ENCODE results near the gene PNPLA5.

- TF ChIP-seq EZH2 (IDR thresholded peaks at IDR 0.05; ENCODE audit: borderline replicate concordance, low read depth, low read length, severe bottlenecking) = no peak
- TF ChIP-seq, protein P1, sequence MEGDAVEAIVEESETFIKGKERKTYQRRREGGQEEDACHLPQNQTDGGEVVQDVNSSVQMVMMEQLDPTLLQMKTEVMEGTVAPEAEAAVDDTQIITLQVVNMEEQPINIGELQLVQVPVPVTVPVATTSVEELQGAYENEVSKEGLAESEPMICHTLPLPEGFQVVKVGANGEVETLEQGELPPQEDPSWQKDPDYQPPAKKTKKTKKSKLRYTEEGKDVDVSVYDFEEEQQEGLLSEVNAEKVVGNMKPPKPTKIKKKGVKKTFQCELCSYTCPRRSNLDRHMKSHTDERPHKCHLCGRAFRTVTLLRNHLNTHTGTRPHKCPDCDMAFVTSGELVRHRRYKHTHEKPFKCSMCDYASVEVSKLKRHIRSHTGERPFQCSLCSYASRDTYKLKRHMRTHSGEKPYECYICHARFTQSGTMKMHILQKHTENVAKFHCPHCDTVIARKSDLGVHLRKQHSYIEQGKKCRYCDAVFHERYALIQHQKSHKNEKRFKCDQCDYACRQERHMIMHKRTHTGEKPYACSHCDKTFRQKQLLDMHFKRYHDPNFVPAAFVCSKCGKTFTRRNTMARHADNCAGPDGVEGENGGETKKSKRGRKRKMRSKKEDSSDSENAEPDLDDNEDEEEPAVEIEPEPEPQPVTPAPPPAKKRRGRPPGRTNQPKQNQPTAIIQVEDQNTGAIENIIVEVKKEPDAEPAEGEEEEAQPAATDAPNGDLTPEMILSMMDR (IDR thresholded peaks at IDR 0.05; ENCODE audit: borderline replicate concordance, extremely low read depth, low read length, poor library complexity, severe bottlenecking) = no peak
Measured at GRCh38 chr22:43854786-43855271, 37.0 kb downstream of the PNPLA5 start.
